K562 (cell line): ENCODE results near the gene USP32. TPM values are rescaled to one million over a fixed set of nuclear protein-coding genes. Genes with fewer than 3 reads are reported as not detected.

ENCODE experiments used
- ARID1B ChIP-seq: fragments of 450-650 bp; IDR thresholded peaks from 2 replicates; pipeline ENCODE4 v1.6.1; 2016; ENCODE audit warnings: antibody characterized with exemption, mild to moderate bottlenecking, inconsistent platforms
- CBFA2T2 ChIP-seq: fragments of 450-650 bp; conservative IDR thresholded peaks from 2 replicates; pipeline ENCODE4 v1.6.1; 2017; ENCODE audit warnings: mild to moderate bottlenecking
- CBFA2T3 ChIP-seq: fragments of 450-650 bp; IDR thresholded peaks from 2 replicates; pipeline ENCODE4 v1.6.1; 2017
- CC2D1A ChIP-seq: fragments of 450-650 bp; IDR thresholded peaks from 2 replicates; pipeline ENCODE4 v1.6.1; 2017; ENCODE audit warnings: mild to moderate bottlenecking
- CHCHD3 ChIP-seq: fragments of 250-450 bp; sonication (Bioruptor Pico); IDR thresholded peaks from 2 replicates; pipeline ENCODE4 v2.1.2; 2022; ENCODE audit warnings: mild to moderate bottlenecking
- FOXM1 ChIP-seq, 2 experiments: fragments of 450-650 bp in 1 of 2; sonication (generic) in 1 of 2; formaldehyde crosslinking in 1 of 2; IDR thresholded peaks; 2 replicates each; pipeline versions ENCODE4 v1.6.1 to v1.9.0; 2017 to 2022; ENCODE audit warnings: low read depth in 2 of 2, mild to moderate bottlenecking in 2 of 2, missing genetic modification reagents in 1 of 2, moderate library complexity in 1 of 2
- GATA2 ChIP-seq: sonication (generic); formaldehyde crosslinking; IDR thresholded peaks from 2 replicates; pipeline ENCODE4 v1.4.0; 2020; ENCODE audit warnings: mild to moderate bottlenecking, missing genetic modification reagents
- KLF16 ChIP-seq: IDR thresholded peaks from 2 replicates; pipeline ENCODE4 v1.6.1; 2016; ENCODE audit warnings: antibody characterized with exemption
- MTA2 ChIP-seq: fragments of 450-650 bp; IDR thresholded peaks from 2 replicates; pipeline ENCODE4 v1.6.1; 2016; ENCODE audit warnings: low read depth
- NCOA6 ChIP-seq: fragments of 450-650 bp; IDR thresholded peaks from 2 replicates; pipeline ENCODE4 v1.6.1; 2017; ENCODE audit warnings: mild to moderate bottlenecking
- NCOR1 ChIP-seq: fragments of 450-650 bp; IDR thresholded peaks from 2 replicates; pipeline ENCODE4 v1.6.1; 2016; ENCODE audit warnings: mild to moderate bottlenecking, moderate library complexity
- PHB2 ChIP-seq: fragments of 450-650 bp; IDR thresholded peaks from 2 replicates; pipeline ENCODE4 v1.6.1; 2017; ENCODE audit warnings: low read depth
- PML ChIP-seq: IDR thresholded peaks from 2 replicates; pipeline ENCODE4 v1.6.1; 2012; ENCODE audit warnings: low read length, inconsistent platforms
- TAL1 ChIP-seq: fragments of 450-650 bp; IDR thresholded peaks from 2 replicates; pipeline ENCODE4 v1.6.1; 2016; ENCODE audit warnings: mild to moderate bottlenecking
- TCF3 ChIP-seq: sonication (generic); formaldehyde crosslinking; IDR thresholded peaks from 2 replicates; pipeline ENCODE4 v1.4.0; 2020; ENCODE audit warnings: mild to moderate bottlenecking, missing genetic modification reagents
- TEAD4 ChIP-seq, 2 experiments: sonication (generic) in 1 of 2; formaldehyde crosslinking in 1 of 2; IDR thresholded peaks; 2 replicates each; pipeline versions ENCODE4 v1.6.1 to v1.8.0; 2012 to 2022; ENCODE audit warnings: borderline replicate concordance in 1 of 2, inconsistent platforms in 1 of 2, low read length in 1 of 2, mild to moderate bottlenecking in 1 of 2, missing genetic modification reagents in 1 of 2
- TRIM24 ChIP-seq, 2 experiments: fragments of 450-650 bp; IDR thresholded peaks; 2 replicates each; pipeline ENCODE4 v1.6.1; 2016
- polyA plus RNA-seq, 8 experiments: library from polyadenylated mRNA; depleted of rRNA in 4 of 8; stranded (reverse) in 5 of 8; unstranded in 3 of 8; fragments of >200 nt; fragmentation: Nextera tagmentation in 2 of 8; fragmentation: Illumina TruSeq in 1 of 8; extraction: Ambion mirVana in 2 of 8; extraction: Trizol in 1 of 8; gene quantifications; 2 replicates each; pipeline versions ENCODE4 v1.2.1 to v1.2.3, GENCODE V29; 2011 to 2014; ENCODE audit warnings: inconsistent platforms in 1 of 8, missing spikeins in 1 of 8
- total RNA-seq, 7 experiments: library from RNA; depleted of rRNA in 6 of 7; stranded (reverse); fragments of >200 nt in 6 of 7; fragmentation: Illumina TruSeq in 2 of 7; extraction: Trizol in 2 of 7; gene quantifications; 2 replicates each; pipeline versions ENCODE4 v1.2.1 to v1.2.3, GENCODE V29; 2011 to 2021; ENCODE audit warnings: low replicate concordance in 1 of 7
- TF ChIP-seq, protein P1 (sequence below): fragments of 250-450 bp; sonication (Bioruptor Pico); IDR thresholded peaks from 2 replicates; pipeline ENCODE4 v1.4.0; 2020; ENCODE audit warnings: mild to moderate bottlenecking

Gene USP32
- total and polyA plus RNA-seq, 9 of the 15 experiments (the other 6 are each of a cell fraction or from before 2014, with no cell fraction given): 18.0 to 69.3 (median 47.1) TPM

DNA sequence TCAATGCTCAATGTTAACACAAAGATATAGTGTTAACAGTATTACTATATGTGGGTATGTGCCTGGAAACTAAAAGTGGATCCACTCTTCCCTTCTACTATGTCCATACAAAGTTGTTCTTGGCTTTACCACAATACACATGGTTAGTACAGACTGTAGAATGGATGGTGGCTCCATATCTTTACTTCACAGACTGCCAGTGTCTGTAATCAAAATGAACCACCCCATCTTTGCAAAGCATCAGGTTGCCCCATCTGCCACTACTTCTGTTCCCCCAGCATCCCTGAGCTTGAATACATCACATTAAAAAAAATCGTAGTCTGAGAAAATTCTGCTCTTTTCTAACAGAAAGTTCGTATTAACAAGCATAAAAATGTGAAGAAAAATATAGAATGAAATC, 30.0 kb downstream of the USP32 start (continued):
- TF ChIP-seq TEAD4 (IDR thresholded peaks at IDR 0.05; ENCODE audit: low read length) (peak; percentile 92), TEAD4 (CRISPR knock-in tag; IDR thresholded peaks at IDR 0.05; ENCODE audit: borderline replicate concordance) (no peak), NCOA6 (no peak), PHB2 (peak; percentile 51; the same call in 1 of the 2 replicates), TAL1 (peak; percentile 91), NCOR1 (peak; percentile 88), GATA2 (CRISPR knock-in tag) (peak; percentile 50; the same call in 1 of the 2 replicates), MTA2 (peak; percentile 78), CHCHD3 (CRISPR knock-in tag) (no peak), TRIM24 (IDR thresholded peaks at IDR 0.05) (peak; percentile 57 to 79; a peak in 2 of 4 replicates), CC2D1A (peak; percentile 67; the same call in 1 of the 2 replicates), FOXM1 (IDR thresholded peaks at IDR 0.05; ENCODE audit: low read depth) (0 out of 2 replicates have a peak, but pooled peaks have one; percentile 45), FOXM1 (CRISPR knock-in tag; IDR thresholded peaks at IDR 0.05; ENCODE audit: low read depth) (no peak), KLF16 (peak; percentile 50; the same call in 1 of the 2 replicates), PML (peak; percentile 80), CBFA2T3 (peak; percentile 93), TCF3 (CRISPR knock-in tag) (peak; percentile 88), ARID1B (peak; percentile 86), CBFA2T2 (peak; percentile 89)
- TF ChIP-seq, protein P1, sequence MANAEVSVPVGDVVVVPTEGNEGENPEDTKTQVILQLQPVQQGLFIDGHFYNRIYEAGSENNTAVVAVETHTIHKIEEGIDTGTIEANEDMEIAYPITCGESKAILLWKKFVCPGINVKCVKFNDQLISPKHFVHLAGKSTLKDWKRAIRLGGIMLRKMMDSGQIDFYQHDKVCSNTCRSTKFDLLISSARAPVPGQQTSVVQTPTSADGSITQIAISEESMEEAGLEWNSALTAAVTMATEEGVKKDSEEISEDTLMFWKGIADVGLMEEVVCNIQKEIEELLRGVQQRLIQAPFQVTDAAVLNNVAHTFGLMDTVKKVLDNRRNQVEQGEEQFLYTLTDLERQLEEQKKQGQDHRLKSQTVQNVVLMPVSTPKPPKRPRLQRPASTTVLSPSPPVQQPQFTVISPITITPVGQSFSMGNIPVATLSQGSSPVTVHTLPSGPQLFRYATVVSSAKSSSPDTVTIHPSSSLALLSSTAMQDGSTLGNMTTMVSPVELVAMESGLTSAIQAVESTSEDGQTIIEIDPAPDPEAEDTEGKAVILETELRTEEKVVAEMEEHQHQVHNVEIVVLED (CRISPR knock-in tag): no peak
